ENCODE data around the gene FAM110D.
A peak's percentile ranks its signal among the peaks of the same experiment; 100 is the strongest.

The FAM110D gene

GRCh38 chr1:26158908-26159742 lies at the start of gene FAM110D:
TSS of gene FAM110D (plus strand) at chr1:26159079. CDS start at chr1:26161292, 2,213 bp downstream.
- no peak for TF ChIP-seq CTCF (conservative IDR thresholded peaks at IDR 0.05; ENCODE audit: low read depth, low read length)
- no peak for DNase-seq (ENCODE audit: low read depth)
- H3K4me3 ChIP-seq (ENCODE audit: low read depth, low read length) = no peak within 1 kb of the TSS

DNA sequence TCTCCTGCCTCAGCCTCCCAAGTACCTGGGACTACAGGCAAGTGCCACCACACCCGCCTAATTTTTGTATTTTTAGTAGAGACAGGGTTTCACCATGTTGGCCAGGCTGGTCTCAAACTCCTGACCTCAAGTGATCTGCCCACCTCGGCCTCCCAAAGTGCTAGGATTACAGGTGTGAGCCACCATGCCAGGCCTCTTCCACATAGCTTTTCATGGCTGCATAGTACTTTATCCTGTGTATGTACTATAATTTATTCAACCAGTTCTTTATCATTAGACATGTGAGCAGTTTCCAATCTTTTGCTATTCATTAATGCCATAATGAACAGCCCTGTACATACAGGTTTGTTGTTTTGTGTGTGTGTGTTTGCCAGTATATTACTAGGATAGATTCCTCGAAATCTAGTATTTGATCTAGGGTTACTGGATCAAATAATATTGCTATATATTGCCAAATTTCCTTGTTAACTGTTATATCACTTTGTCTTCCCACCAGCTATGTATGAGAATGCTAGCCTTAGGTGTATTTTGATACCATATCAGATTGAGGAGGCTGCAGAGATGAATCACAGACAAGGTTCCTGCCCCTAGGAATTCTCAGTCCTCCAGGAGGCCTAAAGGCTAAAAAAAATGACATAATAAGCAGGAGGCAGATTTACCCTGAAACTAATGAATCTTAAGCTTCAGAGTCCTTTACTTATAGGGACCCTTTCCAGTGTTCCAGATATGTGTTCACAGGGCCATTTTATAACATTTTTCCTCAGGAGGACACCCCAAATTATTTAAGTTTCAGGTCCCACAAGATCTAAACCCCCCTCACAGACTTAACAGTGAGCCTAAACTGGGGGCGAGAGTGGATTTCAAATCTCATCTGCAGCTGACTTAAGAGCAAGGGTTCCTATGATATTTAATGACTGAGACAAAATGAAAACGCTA lies 49.4 kb upstream of the FAM110D start:
- no peak overlapping the region for H3K4me3 ChIP-seq (ENCODE audit: low read depth, low read length)
- no peak for DNase-seq (ENCODE audit: low read depth)
- no peak for TF ChIP-seq CTCF (conservative IDR thresholded peaks at IDR 0.05; ENCODE audit: low read depth, low read length)

DNA sequence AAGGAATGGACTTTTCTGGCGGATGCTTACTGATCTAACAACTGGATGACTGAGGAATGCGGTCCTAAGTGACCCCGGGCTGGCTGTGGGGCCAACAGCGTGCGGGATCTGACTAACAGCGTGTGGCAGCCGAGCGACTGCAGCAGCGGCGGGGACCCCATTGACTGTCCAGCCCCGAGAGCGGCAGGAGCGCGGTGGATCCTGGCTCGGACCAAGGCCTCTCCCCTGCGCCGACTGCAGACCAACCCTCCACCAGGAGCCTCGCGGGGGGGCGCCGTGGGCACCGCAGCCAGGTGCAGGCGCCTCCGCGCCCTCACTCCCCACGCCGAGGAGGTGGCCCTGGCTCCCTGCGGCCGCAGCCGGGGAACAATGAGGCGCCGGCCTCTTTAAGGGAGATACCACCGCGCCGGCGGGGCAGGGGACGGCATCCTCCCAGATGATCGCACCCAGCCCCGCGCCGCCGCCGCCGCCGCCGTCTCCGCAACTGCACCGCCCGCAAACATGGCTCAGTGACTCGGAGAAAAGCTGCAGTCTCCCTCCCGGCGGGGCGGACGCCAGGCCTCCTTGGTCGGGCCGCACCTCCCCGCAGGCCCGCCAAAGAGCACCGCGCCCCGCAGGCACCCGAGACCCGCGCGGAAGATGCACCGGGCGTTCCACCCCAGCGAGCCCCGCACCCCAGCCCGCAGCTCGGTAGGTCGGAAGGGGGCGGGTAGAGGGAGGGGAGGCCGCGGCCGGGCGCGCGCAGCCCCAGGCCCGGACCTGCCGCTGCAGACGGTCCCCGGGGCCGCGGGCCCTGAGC lies 47.9 kb upstream of the FAM110D start:
- TF ChIP-seq CTCF (conservative IDR thresholded peaks at IDR 0.05; ENCODE audit: low read depth, low read length) = no peak
- peak overlapping the region; percentile 100 for H3K4me3 ChIP-seq (ENCODE audit: low read depth, low read length)
- peak; percentile 70 for DNase-seq (ENCODE audit: low read depth)

DNA sequence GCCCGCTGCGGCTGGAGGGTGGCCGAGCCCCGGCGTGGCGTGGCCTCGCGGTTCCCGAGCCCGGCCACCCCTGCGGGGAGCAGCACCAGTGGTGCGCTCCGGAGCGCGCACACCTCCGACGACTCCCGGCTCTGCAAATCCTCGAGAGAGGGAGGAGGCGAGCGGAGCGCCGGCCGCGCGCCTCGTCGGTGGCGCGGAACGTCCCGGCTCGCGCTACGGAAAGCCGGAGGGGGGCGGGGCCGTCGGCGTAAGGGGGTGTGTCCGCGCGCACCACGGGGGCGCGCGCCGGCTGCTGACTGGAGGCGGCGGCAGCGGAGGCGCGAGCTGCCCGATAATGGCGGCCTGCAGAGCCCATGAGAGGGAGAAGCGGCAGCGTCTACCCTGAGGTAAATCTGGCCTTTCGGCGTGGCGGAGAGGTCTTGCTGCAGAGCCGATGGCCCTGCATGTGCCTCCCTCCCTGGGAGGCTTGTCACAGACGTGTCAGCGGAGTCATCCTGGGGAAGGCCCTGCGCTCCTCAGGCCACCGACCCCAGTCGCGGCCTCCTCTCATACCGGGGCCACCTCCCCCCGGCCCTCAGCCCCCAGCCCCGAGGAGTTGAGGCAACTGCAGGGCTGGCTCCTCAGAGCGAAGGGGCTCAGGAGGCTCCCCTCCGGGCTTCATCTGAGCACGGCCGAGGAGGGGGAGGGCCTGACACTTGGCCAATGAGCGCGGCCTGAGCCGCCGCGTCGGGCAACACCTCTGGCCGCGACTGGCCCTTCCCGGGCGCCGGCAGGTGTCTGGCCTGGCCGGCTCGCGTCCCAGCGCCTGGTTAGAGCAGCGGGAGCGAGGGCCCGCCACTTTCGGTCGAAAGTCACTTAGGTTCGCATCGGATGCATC lies 47.1 kb upstream of the FAM110D start, which contains the start of gene PDIK1L:
PDIK1L (plus strand) TSS at position 295 of the 877 bp plus-strand sequence. CDS start 2,485 bp downstream, outside the sequence.
- no peak for TF ChIP-seq CTCF (conservative IDR thresholded peaks at IDR 0.05; ENCODE audit: low read depth, low read length)
- peak; percentile 98 for DNase-seq (ENCODE audit: low read depth)

DNA sequence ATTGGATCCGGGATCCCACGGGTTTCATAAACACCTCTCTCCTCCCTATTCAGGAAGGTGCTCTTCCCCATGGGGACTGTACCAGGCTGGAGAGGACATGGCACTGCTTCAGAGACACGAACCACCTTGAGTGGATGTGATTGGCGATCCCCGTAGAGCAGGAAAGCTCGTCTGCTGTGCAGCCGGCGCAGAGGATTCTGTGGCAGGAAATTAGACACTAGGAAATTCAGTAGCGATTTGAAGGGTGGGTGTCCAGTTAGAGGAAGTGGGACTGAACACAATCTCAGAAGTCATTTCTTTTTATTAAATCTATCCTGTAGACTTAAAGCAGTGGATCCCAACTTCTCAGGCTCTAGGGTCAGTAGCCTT lies 46.5 kb upstream of the FAM110D start:
- TF ChIP-seq CTCF (conservative IDR thresholded peaks at IDR 0.05; ENCODE audit: low read depth, low read length) = no peak
- no peak for DNase-seq (ENCODE audit: low read depth)
- peak overlapping the region; percentile 100 for H3K4me3 ChIP-seq (ENCODE audit: low read depth, low read length)

More for the DNA sequence above, 47.1 kb upstream of the FAM110D start, which contains the start of gene PDIK1L:
- H3K4me3 ChIP-seq (ENCODE audit: low read depth, low read length) = peak within 1 kb of the TSS; percentile 100
